Esophagus squamous epithelium (tissue), 4 donors: ENCODE results near the gene CELSR3.

Experiments used
- POLR2A ChIP-seq, 4 donors: fragments of 450-650 bp; IDR thresholded peaks; one replicate each; pipeline ENCODE4 v1.6.1; 2017; ENCODE audit warnings: antibody characterized with exemption in 4 of 4, mild to moderate bottlenecking in 4 of 4, moderate library complexity in 3 of 4
- TF ChIP-seq, protein P1 (sequence below), 6 experiments: fragments of 450-650 bp in 4 of 6; fragments of 200-600 bp in 2 of 6; sonication (generic) in 2 of 6; IDR thresholded peaks; one replicate each; pipeline ENCODE4 v1.5.1; 2016 to 2019; ENCODE audit warnings: antibody characterized with exemption in 6 of 6, mild to moderate bottlenecking in 4 of 6, moderate library complexity in 4 of 6

- TF ChIP-seq, protein P1, sequence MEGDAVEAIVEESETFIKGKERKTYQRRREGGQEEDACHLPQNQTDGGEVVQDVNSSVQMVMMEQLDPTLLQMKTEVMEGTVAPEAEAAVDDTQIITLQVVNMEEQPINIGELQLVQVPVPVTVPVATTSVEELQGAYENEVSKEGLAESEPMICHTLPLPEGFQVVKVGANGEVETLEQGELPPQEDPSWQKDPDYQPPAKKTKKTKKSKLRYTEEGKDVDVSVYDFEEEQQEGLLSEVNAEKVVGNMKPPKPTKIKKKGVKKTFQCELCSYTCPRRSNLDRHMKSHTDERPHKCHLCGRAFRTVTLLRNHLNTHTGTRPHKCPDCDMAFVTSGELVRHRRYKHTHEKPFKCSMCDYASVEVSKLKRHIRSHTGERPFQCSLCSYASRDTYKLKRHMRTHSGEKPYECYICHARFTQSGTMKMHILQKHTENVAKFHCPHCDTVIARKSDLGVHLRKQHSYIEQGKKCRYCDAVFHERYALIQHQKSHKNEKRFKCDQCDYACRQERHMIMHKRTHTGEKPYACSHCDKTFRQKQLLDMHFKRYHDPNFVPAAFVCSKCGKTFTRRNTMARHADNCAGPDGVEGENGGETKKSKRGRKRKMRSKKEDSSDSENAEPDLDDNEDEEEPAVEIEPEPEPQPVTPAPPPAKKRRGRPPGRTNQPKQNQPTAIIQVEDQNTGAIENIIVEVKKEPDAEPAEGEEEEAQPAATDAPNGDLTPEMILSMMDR (IDR thresholded peaks at IDR 0.05): peak; percentile 67 to 94 (median 83)
- peak in 3 of 4 donors; percentile 65 to 90 (median 80) for TF ChIP-seq POLR2A (IDR thresholded peaks at IDR 0.05)
Measured at GRCh38 chr3:48609088-48610005, 53.3 kb downstream of the CELSR3 start, which contains the start of gene UQCRC1.
